SK-N-SH (cell line): ENCODE data around the gene CCDC60. TPM values are rescaled to one million over a fixed set of nuclear protein-coding genes. Genes with fewer than 3 reads are reported as not detected.

ENCODE experiments used
- CTCF ChIA-PET: fragments of 300-600, 350-600 bp; formaldehyde crosslinking; extraction: SDS; loops from one replicate; lab custom pipeline; 2021; lab: Yijun Ruan, JAX
- POLR2A ChIA-PET: fragments of 350-600 bp; sonication (Branson Sonifier 250); formaldehyde crosslinking; extraction: SDS; loops from one replicate; lab custom pipeline; 2020; ENCODE audit warnings: antibody characterized with exemption, inconsistent platforms; lab: Yijun Ruan, JAX
- DNase-seq: peaks from one replicate; pipeline ENCODE4 v3.0.0; 2012
- H2AFZ ChIP-seq: fragments of 200-600 bp; sonication (generic); 2 replicates; pipeline ENCODE4 v1.8.1; 2016; ENCODE audit warnings: antibody characterized with exemption, mild to moderate bottlenecking, low read depth
- H3F3A ChIP-seq: fragments of 200-600 bp; sonication (generic); replicated peaks from 2 replicates; pipeline ENCODE3; 2016; ENCODE audit warnings: antibody characterized with exemption, mild to moderate bottlenecking; ENCODE audit not compliant: insufficient read depth
- H3K27ac ChIP-seq, 2 experiments: fragments of 200-500 bp in 1 of 2; fragments of 200-600 bp in 1 of 2; sonication (Bioruptor generic) in 1 of 2; sonication (generic), shearing (Covaris generic) in 1 of 2; 2 replicates each; pipeline versions ENCODE4 v1.5.1 to v1.6.1; 2014 to 2016; ENCODE audit warnings: low read depth in 2 of 2, inconsistent platforms in 1 of 2, low read length in 1 of 2, mild to moderate bottlenecking in 1 of 2, mixed read lengths in 1 of 2
- H3K27me3 ChIP-seq: fragments of 200-600 bp; sonication (generic), shearing (Covaris generic); 2 replicates; pipeline ENCODE4 v1.6.1; 2016; ENCODE audit warnings: mixed run types; ENCODE audit not compliant: insufficient read depth
- H3K36me3 ChIP-seq, 2 experiments: fragments of 200-500 bp in 1 of 2; fragments of 200-600 bp in 1 of 2; sonication (Bioruptor generic) in 1 of 2; sonication (generic) in 1 of 2; replicated peaks in 1 of 2; 2 replicates each; pipeline versions ENCODE3 to v1.5.1; 2014 to 2016; ENCODE audit warnings: low read length in 1 of 2, mild to moderate bottlenecking in 1 of 2; ENCODE audit not compliant: insufficient read depth in 2 of 2, control insufficient read depth in 1 of 2
- H3K4me1 ChIP-seq, 2 experiments: fragments of 200-500 bp in 1 of 2; fragments of 200-600 bp in 1 of 2; sonication (Bioruptor generic) in 1 of 2; sonication (generic), shearing (Covaris generic) in 1 of 2; 2 replicates each; pipeline versions ENCODE4 v1.5.1 to v1.6.1; 2014 to 2016; ENCODE audit warnings: low read depth in 1 of 2, low read length in 1 of 2, mixed run types in 1 of 2; ENCODE audit not compliant: insufficient read depth in 2 of 2, control insufficient read depth in 1 of 2
- H3K4me2 ChIP-seq: fragments of 200-600 bp; sonication (generic), shearing (Covaris generic); 2 replicates; pipeline ENCODE4 v1.6.1; 2017; ENCODE audit warnings: mixed run types
- H3K4me3 ChIP-seq, 2 experiments: fragments of 200-500 bp in 1 of 2; fragments of 200-600 bp in 1 of 2; sonication (Bioruptor generic) in 1 of 2; sonication (generic), shearing (Covaris generic) in 1 of 2; 2 replicates each; pipeline versions ENCODE4 v1.5.1 to v1.8.1; 2014 to 2016; ENCODE audit warnings: low read depth in 2 of 2, inconsistent platforms in 1 of 2, low read length in 1 of 2, mild to moderate bottlenecking in 1 of 2, mixed read lengths in 1 of 2, moderate library complexity in 1 of 2
- H3K79me2 ChIP-seq: fragments of 200-600 bp; sonication (generic); 2 replicates; pipeline ENCODE4 v1.8.1; 2017; ENCODE audit warnings: mild to moderate bottlenecking; ENCODE audit not compliant: insufficient read depth
- H3K9ac ChIP-seq: fragments of 200-600 bp; sonication (generic); 2 replicates; pipeline ENCODE4 v1.6.1; 2017; ENCODE audit warnings: mixed run types
- H3K9me2 ChIP-seq: fragments of 200-600 bp; sonication (generic); 2 replicates; pipeline ENCODE4 v1.6.1; 2017; ENCODE audit warnings: mixed run types
- H3K9me3 ChIP-seq: fragments of 200-600 bp; sonication (generic); 2 replicates; pipeline ENCODE4 v1.6.1; 2017; ENCODE audit warnings: mixed run types, mild to moderate bottlenecking, moderate library complexity
- H4K20me1 ChIP-seq: fragments of 200-600 bp; sonication (generic); 2 replicates; pipeline ENCODE4 v1.6.1; 2017; ENCODE audit warnings: mild to moderate bottlenecking, mixed run types; ENCODE audit not compliant: insufficient read depth
- CHD2 ChIP-seq: fragments of 150-350 bp; IDR thresholded peaks from 2 replicates; pipeline ENCODE4 v1.6.1; 2018; ENCODE audit warnings: low read length; ENCODE audit not compliant: partially characterized antibody
- EP300 ChIP-seq, 2 experiments: IDR thresholded peaks; 2 replicates each; pipeline versions ENCODE4 v1.4.0 to v1.6.1; 2012; ENCODE audit warnings: borderline replicate concordance in 1 of 2, low read depth in 1 of 2, low read length in 1 of 2
- FOSL2 ChIP-seq: IDR thresholded peaks from 2 replicates; pipeline ENCODE4 v1.4.0; 2012; ENCODE audit warnings: low read depth, mild to moderate bottlenecking, moderate library complexity, borderline replicate concordance
- MEF2A ChIP-seq: IDR thresholded peaks from 2 replicates; pipeline ENCODE4 v1.4.0; 2012; ENCODE audit warnings: low read depth, borderline replicate concordance
- MXI1 ChIP-seq: IDR thresholded peaks from 2 replicates; pipeline ENCODE4 v1.6.1; 2012; ENCODE audit warnings: mild to moderate bottlenecking, low read depth, low read length, improper control_type of control experiment
- NFIC ChIP-seq: IDR thresholded peaks from 2 replicates; pipeline ENCODE4 v1.4.0; 2012; ENCODE audit warnings: borderline replicate concordance
- POLR2AphosphoS5 ChIP-seq: IDR thresholded peaks from 2 replicates; pipeline ENCODE4 v1.6.1; 2012; ENCODE audit warnings: low read depth, low read length
- RAD21 ChIP-seq: IDR thresholded peaks from 2 replicates; pipeline ENCODE4 v1.6.1; 2012; ENCODE audit warnings: mild to moderate bottlenecking, low read length
- RFX5 ChIP-seq: IDR thresholded peaks from 2 replicates; pipeline ENCODE4 v1.6.1; 2012; ENCODE audit warnings: mild to moderate bottlenecking, improper control_type of control experiment, low read length
- SIN3A ChIP-seq: IDR thresholded peaks from 2 replicates; pipeline ENCODE4 v1.6.1; 2012; ENCODE audit warnings: low read depth, mild to moderate bottlenecking, low read length, moderate library complexity, borderline replicate concordance
- SMC3 ChIP-seq: IDR thresholded peaks from 2 replicates; pipeline ENCODE4 v1.6.1; 2012; ENCODE audit warnings: low read depth, low read length, improper control_type of control experiment
- TEAD4 ChIP-seq: IDR thresholded peaks from 2 replicates; pipeline ENCODE4 v1.4.0; 2012; ENCODE audit warnings: mild to moderate bottlenecking, borderline replicate concordance; ENCODE audit not compliant: insufficient read depth
- WGBS: methylation state at CpG from one replicate; pipeline ENCODE4 v1.1.6; 2017; ENCODE audit warnings: low lambda C conversion rate; 5-methylcytosine and 5-hydroxymethylcytosine counted together
- polyA plus RNA-seq, 3 experiments: library from polyadenylated mRNA; depleted of rRNA; stranded (reverse); fragments of >200 nt; gene quantifications; 2 replicates each; pipeline ENCODE4 v1.2.3, GENCODE V29; 2012
- TF ChIP-seq, protein P1 (sequence below): IDR thresholded peaks from 2 replicates; pipeline ENCODE4 v1.4.0; 2012; ENCODE audit warnings: low read depth, borderline replicate concordance
- TF ChIP-seq, protein P2 (sequence below): fragments of 150-350 bp; IDR thresholded peaks from 2 replicates; pipeline ENCODE4 v1.6.1; 2016; ENCODE audit warnings: mild to moderate bottlenecking, low read depth, low read length
- TF ChIP-seq, protein P3 (sequence below): fragments of 150-350 bp; IDR thresholded peaks from 2 replicates; pipeline ENCODE4 v1.6.1; 2017; ENCODE audit warnings: antibody characterized with exemption, low read length, low read depth, borderline replicate concordance
- TF ChIP-seq, protein P4 (sequence below): fragments of 200-600 bp; sonication (generic); IDR thresholded peaks from 2 replicates; pipeline ENCODE4 v1.6.1; 2017; ENCODE audit warnings: antibody characterized with exemption, mild to moderate bottlenecking, moderate library complexity
- TF ChIP-seq, protein P5 (sequence below): IDR thresholded peaks from 2 replicates; pipeline ENCODE4 v1.4.0; 2012; ENCODE audit warnings: low read depth
- TF ChIP-seq, protein P6 (sequence below): IDR thresholded peaks from 2 replicates; pipeline ENCODE4 v1.6.1; 2012; ENCODE audit warnings: mild to moderate bottlenecking, low read depth, low read length, moderate library complexity

The CCDC60 gene
- polyA plus RNA-seq, 1 of the 3 experiments (the other 2 are of a cell fraction), result not detected

DNA sequence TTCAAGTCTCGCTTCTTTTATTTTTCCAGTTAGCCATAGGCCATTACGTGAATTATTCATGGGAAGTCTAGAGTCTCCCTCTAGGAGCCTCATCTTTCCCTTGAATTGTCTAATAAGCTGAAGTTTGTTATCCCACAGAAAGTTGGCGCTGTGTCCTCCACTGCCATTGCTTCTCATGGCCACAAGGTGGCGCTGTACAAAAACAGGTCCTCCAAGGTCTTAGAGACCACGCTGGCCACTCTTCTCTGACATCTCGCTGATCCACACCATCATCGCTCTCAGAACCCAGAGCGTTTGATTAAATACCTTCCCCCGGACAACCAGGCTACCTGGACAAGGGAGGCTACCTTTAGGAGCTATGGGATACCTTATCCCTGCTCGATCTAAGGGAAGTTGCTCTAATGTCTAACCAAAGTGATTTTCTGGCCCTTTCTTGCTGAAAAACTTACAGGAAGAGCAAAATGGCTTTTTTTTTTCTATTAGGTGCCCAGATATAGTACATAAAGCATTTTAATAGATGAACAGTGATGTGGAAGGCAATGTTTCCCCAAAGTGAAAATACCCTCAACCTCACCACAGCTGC, 110.0 kb downstream of the CCDC60 start:
- CTCF ChIA-PET, result interaction anchor here (0.6 to 6.9 kb wide), 61 partner anchors 9 to 1068 kb away, joined by 3 to 138 read pairs (median 3); partner anchors contain the start of genes SRRM4 and SUDS3
- Histone ChIP-seq H3K4me1 (no peaks in the 10 kb centered on the region; a peak in 1 of 4 replicates), H2AFZ (no peak overlapping the region), H3F3A (peaks cover 9% of the 10 kb centered on the region)
- DNase-seq, result peak; percentile 62
- TF ChIP-seq CHD2, result no peak
- TF ChIP-seq, protein P1, sequence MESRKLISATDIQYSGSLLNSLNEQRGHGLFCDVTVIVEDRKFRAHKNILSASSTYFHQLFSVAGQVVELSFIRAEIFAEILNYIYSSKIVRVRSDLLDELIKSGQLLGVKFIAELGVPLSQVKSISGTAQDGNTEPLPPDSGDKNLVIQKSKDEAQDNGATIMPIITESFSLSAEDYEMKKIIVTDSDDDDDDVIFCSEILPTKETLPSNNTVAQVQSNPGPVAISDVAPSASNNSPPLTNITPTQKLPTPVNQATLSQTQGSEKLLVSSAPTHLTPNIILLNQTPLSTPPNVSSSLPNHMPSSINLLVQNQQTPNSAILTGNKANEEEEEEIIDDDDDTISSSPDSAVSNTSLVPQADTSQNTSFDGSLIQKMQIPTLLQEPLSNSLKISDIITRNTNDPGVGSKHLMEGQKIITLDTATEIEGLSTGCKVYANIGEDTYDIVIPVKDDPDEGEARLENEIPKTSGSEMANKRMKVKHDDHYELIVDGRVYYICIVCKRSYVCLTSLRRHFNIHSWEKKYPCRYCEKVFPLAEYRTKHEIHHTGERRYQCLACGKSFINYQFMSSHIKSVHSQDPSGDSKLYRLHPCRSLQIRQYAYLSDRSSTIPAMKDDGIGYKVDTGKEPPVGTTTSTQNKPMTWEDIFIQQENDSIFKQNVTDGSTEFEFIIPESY, result no peak
- TF ChIP-seq, protein P2, sequence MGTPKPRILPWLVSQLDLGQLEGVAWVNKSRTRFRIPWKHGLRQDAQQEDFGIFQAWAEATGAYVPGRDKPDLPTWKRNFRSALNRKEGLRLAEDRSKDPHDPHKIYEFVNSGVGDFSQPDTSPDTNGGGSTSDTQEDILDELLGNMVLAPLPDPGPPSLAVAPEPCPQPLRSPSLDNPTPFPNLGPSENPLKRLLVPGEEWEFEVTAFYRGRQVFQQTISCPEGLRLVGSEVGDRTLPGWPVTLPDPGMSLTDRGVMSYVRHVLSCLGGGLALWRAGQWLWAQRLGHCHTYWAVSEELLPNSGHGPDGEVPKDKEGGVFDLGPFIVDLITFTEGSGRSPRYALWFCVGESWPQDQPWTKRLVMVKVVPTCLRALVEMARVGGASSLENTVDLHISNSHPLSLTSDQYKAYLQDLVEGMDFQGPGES, result no peak
- TF ChIP-seq SIN3A, result no peak
- TF ChIP-seq, protein P3, sequence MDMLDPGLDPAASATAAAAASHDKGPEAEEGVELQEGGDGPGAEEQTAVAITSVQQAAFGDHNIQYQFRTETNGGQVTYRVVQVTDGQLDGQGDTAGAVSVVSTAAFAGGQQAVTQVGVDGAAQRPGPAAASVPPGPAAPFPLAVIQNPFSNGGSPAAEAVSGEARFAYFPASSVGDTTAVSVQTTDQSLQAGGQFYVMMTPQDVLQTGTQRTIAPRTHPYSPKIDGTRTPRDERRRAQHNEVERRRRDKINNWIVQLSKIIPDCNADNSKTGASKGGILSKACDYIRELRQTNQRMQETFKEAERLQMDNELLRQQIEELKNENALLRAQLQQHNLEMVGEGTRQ, result no peak
- no peak for TF ChIP-seq POLR2AphosphoS5
- no peak for TF ChIP-seq EP300 (IDR thresholded peaks at IDR 0.05; ENCODE audit: borderline replicate concordance in 1 of 2, low read depth in 1 of 2, low read length in 1 of 2)
- TF ChIP-seq RAD21, result peak; percentile 70
- TF ChIP-seq, protein P4, sequence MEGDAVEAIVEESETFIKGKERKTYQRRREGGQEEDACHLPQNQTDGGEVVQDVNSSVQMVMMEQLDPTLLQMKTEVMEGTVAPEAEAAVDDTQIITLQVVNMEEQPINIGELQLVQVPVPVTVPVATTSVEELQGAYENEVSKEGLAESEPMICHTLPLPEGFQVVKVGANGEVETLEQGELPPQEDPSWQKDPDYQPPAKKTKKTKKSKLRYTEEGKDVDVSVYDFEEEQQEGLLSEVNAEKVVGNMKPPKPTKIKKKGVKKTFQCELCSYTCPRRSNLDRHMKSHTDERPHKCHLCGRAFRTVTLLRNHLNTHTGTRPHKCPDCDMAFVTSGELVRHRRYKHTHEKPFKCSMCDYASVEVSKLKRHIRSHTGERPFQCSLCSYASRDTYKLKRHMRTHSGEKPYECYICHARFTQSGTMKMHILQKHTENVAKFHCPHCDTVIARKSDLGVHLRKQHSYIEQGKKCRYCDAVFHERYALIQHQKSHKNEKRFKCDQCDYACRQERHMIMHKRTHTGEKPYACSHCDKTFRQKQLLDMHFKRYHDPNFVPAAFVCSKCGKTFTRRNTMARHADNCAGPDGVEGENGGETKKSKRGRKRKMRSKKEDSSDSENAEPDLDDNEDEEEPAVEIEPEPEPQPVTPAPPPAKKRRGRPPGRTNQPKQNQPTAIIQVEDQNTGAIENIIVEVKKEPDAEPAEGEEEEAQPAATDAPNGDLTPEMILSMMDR, result peak; percentile 88
- TF ChIP-seq, protein P5, sequence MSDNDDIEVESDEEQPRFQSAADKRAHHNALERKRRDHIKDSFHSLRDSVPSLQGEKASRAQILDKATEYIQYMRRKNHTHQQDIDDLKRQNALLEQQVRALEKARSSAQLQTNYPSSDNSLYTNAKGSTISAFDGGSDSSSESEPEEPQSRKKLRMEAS, result no peak
- TF ChIP-seq TEAD4, result no peak
- peak; percentile 75 for TF ChIP-seq SMC3
- TF ChIP-seq RFX5, result no peak
- no peak for TF ChIP-seq MXI1
- 0 out of 2 replicates have a peak, but pooled peaks have one; percentile 6 for TF ChIP-seq NFIC
- TF ChIP-seq, protein P6, sequence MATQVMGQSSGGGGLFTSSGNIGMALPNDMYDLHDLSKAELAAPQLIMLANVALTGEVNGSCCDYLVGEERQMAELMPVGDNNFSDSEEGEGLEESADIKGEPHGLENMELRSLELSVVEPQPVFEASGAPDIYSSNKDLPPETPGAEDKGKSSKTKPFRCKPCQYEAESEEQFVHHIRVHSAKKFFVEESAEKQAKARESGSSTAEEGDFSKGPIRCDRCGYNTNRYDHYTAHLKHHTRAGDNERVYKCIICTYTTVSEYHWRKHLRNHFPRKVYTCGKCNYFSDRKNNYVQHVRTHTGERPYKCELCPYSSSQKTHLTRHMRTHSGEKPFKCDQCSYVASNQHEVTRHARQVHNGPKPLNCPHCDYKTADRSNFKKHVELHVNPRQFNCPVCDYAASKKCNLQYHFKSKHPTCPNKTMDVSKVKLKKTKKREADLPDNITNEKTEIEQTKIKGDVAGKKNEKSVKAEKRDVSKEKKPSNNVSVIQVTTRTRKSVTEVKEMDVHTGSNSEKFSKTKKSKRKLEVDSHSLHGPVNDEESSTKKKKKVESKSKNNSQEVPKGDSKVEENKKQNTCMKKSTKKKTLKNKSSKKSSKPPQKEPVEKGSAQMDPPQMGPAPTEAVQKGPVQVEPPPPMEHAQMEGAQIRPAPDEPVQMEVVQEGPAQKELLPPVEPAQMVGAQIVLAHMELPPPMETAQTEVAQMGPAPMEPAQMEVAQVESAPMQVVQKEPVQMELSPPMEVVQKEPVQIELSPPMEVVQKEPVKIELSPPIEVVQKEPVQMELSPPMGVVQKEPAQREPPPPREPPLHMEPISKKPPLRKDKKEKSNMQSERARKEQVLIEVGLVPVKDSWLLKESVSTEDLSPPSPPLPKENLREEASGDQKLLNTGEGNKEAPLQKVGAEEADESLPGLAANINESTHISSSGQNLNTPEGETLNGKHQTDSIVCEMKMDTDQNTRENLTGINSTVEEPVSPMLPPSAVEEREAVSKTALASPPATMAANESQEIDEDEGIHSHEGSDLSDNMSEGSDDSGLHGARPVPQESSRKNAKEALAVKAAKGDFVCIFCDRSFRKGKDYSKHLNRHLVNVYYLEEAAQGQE, result no peak
- no peak for TF ChIP-seq MEF2A
- TF ChIP-seq FOSL2, result no peak
- TF ChIP-seq, all 33 proteins: peak for 4
- H3K79me2 ChIP-seq, result no peaks in the 10 kb centered on the region
- no peak overlapping the region for H3K9ac ChIP-seq
- H4K20me1 ChIP-seq, result no peaks in the 10 kb centered on the region
- WGBS, result 24% methylated on average over 10 of the region's 10 CpGs
- peak overlapping the region in 1 of 2 experiments; percentile 36; a peak in 1 of 4 replicates for H3K4me3 ChIP-seq
- H3K36me3 ChIP-seq, result no peaks in the 10 kb centered on the region
- POLR2A ChIA-PET, result no interaction called here
- H3K9me3 ChIP-seq, result no peaks in the 10 kb centered on the region
- H3K27ac ChIP-seq, result no peak overlapping the region; a peak in 1 of 4 replicates
- H3K9me2 ChIP-seq, result no peaks in the 10 kb centered on the region
- H3K4me2 ChIP-seq, result no peak overlapping the region
- no peaks in the 10 kb centered on the region for H3K27me3 ChIP-seq
